AG09309 (cell line): ENCODE data around the gene ME2.
"Not testable (repeated sequence)": the region's sequence is repeated elsewhere in the genome, so short reads cannot be mapped to it uniquely, and the experiment has no call there.

ENCODE experiments used
- DNase-seq: peaks from one replicate; pipeline ENCODE4 v3.0.0-alpha.2; 2010; ENCODE audit warnings: low read depth
- H3K4me3 ChIP-seq: 2 replicates; pipeline ENCODE4 v1.5.1; 2011; ENCODE audit warnings: mild to moderate bottlenecking, low read depth, low read length, moderate library complexity; ENCODE audit not compliant: control insufficient read depth
- TF ChIP-seq, protein P1 (sequence below): IDR thresholded peaks from 2 replicates; pipeline ENCODE4 v1.5.1; 2011; ENCODE audit warnings: mild to moderate bottlenecking, low read depth, low read length, inconsistent platforms; ENCODE audit not compliant: insufficient read depth, control insufficient read depth; ENCODE audit errors: missing control alignments

Gene ME2

DNA sequence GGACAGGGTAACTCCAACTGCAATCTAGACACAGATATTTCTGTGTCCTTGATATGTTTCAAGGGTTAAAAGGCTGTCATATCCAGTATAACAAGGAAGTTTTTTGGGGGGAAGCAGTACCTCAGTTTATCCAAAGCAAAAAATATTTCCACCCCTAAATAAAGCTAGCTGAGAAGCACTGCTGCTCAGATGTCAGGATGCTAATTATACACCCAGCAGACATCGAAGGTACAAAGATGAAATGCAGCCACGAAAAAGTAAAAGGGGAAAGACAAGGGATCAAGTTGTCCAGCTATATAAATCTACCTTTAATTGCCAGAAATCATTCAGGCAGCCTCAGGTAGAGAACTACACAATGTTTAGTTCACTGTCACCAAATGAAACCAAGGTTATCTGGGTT lies 115.1 kb downstream of the ME2 start:
- no peak for DNase-seq
- H3K4me3 ChIP-seq = no peak overlapping the region
- TF ChIP-seq, protein P1, sequence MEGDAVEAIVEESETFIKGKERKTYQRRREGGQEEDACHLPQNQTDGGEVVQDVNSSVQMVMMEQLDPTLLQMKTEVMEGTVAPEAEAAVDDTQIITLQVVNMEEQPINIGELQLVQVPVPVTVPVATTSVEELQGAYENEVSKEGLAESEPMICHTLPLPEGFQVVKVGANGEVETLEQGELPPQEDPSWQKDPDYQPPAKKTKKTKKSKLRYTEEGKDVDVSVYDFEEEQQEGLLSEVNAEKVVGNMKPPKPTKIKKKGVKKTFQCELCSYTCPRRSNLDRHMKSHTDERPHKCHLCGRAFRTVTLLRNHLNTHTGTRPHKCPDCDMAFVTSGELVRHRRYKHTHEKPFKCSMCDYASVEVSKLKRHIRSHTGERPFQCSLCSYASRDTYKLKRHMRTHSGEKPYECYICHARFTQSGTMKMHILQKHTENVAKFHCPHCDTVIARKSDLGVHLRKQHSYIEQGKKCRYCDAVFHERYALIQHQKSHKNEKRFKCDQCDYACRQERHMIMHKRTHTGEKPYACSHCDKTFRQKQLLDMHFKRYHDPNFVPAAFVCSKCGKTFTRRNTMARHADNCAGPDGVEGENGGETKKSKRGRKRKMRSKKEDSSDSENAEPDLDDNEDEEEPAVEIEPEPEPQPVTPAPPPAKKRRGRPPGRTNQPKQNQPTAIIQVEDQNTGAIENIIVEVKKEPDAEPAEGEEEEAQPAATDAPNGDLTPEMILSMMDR = no peak

GRCh38 chr18:51003174-51003573 lies 124.3 kb downstream of the ME2 start:
- H3K4me3 ChIP-seq, DNase-seq: not testable (repeated sequence)
